Hematopoietic multipotent progenitor cell treated with erythropoietin and hydrocortisone succinate and interleukin-3 and kit ligand, for 6 days (in vitro differentiated cells): ENCODE results near the gene SENP5.

Experiments used
- DNase-seq: peaks from one replicate; pipeline ENCODE4 v3.0.0-alpha.2; 2015

Gene SENP5

DNA sequence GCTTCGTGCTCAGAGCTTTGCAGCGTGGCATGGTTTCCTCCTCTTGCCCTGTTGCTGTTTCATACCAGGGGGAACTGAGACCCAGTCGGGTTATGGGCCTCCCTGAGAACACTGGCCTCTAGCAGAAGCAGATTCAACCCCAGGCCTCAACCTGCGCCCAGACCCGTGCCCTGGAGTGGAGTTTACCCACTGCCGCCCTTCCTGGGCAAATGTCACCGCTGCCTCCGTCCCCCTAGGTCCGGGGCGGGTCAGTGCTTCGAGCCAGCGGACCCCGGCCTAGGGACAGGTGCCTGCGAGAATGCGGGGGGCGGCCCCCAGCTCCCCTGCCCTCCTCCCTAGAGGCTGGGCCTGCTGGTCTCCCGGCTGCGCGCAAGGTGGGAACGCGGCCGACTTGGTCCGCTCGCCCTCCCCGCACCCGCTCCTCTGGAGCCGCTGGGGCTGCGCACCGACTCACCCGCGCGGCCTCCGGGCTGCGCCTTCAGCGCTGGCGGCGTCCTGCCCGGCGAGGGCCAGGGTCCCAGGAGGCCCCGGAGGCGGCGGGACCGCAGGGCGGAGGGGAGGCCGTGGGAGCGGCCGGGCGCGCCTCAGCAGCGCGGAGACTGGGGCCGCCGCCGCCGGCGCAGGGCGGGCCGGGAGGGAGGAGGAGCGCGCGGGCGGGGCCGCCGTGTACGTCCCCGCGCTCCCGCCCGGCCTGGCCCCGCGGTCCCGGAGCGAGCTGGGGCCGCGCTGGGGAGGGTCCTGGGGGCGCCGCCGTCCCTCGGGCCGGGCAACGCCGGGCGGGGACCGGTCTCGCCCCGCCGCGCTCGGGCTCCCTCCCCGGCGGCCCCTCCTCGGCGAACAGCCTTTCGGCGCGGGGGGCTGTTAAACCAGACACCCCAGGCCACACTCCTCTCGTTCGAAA, 100.8 kb downstream of the SENP5 start, which contains the start of gene PIGZ:
PIGZ (minus strand) TSS at position 601 of the 901 bp plus-strand sequence. CDS start 16,802 bp downstream, outside the sequence.
- peak; percentile 79 for DNase-seq

DNA sequence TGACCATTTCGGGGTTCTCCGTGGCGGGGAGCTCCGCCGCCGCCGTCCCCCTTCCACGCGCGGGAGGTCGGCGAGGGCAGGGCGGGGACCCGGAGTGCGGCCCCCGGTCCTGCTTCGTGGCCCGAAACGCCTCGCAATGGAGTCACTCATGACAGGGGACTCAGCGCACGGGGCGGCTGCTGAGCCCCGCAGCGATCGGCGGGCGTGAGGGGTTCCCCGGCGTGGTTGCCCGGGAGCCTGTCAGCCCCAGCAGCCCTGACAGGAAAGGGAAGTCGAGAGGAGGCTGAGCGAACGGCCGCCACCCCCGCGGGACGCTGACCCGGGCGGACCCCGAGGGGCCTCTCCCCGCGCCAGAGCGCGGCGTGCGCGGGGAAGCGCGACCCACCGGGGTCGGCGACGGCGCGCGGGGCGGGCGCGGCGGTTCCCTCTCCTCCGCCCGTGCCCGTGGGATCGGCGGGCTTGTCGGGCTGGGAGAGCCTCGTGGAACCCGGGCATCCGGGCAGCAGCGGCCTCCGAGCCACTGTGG, 101.5 kb downstream of the SENP5 start:
- peak; percentile 62 for DNase-seq

DNA sequence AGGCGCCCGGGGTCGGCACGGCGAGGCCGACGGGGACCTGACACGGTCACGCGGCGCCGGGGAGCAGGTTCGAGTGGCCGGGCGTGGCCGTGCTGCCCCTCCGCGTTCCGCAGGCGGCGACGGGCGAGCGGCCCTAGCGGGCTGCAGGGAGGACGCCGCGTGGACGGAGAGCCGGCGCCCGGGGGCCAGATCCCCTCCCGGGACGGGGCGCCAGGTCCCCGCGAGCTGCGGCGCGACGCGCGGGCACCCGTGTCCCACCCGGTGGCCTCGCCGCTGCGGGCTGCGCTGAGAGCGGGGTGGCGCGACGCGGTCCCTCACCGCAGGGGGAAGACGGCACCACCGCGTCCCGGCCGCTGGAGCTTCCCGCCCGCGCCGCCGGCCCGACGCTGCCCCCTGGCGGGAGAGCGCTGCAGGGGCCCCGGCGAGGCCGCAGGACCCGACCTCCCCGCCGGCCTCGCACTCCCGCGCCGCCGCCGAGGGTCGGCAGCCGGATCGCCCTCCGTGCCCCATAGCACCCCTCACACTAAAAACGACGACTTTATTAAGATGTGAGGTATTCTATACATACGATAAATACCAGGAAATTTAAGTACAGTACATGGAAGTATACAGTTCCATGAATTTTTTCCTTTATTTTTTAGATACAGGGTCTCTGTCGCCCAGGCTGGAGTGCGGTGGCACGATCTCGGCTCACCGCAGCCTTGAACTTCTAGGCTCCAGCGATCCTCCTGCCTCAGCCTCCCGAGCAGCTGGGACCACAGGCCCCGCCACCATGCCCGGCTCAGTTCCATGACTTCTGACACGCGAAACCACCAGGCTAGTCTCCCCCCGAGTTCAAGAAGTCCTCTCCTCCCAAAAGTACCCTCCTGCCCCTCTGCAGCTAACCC, 102.2 kb downstream of the SENP5 start:
- peak; percentile 78 for DNase-seq

DNA sequence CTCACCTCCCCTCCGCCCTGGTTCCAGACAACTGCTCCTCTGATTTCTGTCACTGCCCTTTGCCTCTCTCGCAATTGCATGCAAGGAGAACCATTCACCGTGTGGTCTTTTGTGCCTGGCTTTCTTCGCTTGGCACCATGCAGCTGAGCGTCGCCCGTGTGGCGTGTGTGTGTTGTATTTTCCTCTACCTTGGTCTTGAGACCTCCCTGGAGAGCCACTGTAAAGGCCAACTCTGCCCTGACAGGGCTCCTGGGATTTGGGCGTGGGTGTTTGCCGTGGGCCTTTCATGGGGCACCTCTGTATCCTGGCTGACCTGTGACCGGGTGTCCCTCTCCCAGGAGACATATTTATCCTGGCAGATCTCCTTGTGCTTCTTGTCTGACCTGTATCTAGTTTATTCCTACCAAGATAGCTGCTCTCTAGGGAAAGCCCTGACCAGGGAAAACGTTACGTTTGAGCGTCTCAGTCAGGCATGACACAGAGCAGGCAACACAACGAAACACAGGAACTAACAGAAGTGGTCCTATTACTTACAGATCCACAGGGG, 102.9 kb downstream of the SENP5 start:
- DNase-seq = no peak

DNA sequence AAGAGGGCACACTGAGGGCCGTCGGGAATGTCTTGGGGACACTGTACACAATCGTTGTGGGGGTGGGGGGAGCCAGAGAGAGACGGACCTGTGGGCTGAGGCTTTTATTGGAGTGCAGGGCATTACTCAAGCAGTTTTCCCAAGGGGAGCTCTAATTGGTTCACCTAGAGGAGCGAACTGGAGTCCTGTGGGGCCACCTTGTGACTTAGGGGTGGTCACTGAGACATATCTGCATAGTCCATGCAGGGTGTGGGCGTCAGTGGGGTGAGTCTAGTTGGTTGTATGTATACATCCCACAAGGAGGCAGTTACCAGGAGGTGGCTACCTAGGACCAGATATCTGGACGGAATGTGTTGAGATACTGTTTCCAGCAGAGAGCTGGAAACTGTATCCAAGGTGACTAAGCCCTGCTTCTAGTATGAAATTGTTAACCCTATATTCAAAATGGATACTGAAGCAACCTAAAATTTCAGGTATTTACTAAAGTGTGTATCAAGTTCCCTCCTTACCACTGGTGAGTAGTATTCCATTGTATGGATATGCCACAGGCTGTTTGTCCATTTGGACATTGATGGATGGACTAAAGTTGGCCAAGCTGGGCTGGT, 103.5 kb downstream of the SENP5 start:
- peak; percentile 91 for DNase-seq

DNA sequence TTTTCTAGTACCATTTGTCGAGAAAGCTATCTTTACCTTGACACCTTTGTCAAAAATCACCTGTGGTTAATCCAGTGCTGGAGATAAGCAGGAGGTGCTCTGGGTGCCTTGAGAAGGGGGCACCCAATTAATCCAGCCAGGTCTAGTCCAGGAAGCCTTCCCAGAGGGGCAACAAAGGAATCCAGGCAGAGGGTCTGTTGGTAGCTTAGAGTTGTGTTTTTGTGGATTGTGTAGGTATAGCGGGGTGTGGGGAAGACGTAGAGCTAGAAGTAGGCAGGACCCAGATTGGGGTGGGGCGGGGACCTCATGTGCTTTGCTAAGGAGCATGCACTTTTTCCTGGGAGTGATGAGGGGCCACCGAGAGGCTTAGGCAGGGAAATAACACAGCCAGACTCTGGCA, 106.9 kb downstream of the SENP5 start:
- no peak for DNase-seq

DNA sequence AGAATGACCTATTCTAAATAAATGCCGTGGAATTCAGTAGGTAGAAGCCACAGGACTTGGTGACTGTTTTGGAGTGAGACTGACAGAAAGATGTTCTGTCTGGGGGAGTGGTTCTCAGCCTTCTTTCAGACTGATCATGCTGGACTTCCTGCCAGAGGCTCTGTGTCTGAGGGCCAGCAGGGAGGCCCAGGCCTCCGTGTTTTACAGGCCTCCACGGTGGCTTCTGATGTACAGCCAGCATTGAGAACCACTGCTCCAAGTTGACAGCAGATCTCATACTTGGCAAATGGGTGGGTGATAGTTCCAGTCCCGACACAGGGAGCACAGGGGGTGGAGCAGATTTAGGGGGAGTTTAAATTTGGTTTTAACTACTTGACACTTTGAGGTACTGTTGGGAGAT, 107.6 kb downstream of the SENP5 start:
- no peak for DNase-seq

DNA sequence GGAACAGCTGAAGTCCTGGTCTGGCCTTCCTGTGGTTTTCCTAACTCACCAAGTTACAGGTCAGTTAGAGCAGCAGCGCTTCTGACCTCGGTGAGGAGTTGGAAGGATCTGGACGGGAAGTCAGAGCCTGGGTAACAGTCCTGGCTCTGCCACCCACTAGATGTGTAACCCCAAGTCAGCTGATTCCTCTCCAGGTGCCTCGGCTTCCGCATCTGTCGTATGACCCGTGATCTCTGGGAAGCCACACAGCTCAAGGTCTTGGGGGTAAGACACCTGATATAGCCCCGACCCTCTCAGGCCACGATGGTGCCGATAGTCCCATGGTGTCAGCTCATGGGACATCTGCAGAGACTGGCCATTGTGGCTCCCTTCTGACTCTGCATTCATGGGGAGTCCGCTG, 109.2 kb downstream of the SENP5 start:
- DNase-seq = no peak

DNA sequence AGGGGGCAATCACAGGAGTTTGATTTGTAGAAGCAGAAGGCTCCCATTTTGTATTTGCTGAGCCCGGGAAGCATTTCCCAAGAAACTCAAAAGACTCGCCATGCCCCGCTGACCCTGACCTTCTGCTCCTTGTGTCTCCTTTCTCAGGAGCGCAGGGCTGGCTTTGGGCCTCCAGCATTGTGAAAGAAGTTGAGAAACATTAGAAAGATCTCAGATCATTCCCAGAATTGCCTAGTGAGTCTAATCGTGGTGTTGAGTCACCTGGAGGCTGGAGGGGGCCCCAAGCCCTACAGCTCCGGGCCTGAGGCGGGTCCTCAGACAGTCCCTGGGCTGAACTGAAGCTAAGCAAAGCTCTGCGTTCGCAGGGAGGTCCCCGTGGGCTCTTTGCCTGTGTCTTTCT, 111.8 kb downstream of the SENP5 start:
- DNase-seq = no peak

DNA sequence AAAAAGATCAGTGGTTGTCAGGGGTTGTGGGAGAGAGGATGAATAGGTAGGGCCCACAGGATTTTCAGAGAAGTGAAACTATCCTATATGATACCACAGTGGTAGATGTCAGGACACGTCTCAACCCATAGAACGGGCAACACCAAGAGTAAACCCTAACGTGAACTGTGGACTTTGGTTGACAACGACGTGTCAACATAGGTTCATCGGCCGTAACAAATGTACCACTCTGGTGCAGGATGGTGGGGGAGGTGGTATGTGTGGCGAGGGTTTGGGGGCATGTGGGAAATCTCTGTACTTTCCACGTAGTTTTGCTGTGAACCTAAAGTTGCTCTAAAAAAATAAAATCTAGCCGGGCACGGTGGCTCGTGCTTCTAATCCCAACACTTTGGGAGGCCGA, 113.9 kb downstream of the SENP5 start:
- DNase-seq = no peak

DNA sequence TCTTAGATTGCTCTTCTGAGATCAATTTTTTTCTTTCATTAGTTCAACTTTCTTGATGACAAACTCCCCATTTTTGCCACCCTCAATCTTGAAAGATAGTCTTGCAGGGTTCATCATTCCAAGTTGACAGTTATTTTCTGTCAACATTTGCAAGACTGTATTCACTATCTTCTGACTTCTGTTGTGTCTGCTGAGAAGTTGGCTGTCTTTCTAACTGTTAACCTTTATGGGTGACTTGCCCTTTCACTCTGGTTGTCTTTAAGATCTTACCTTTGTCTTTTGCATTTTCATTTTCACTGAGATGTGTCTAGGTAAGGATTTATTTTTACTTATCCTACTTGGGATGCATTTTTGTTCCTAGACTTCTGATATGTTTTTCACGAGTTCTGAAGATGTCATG, 115.5 kb downstream of the SENP5 start:
- DNase-seq = no peak
